ENCODE measurements around the gene PRDM16. TPM values are rescaled to one million over a fixed set of nuclear protein-coding genes. Genes with fewer than 3 reads are reported as not detected.

PRDM16 gene
- polyA plus RNA-seq, 1 of the 3 experiments (the other 2 are of a cell fraction) = not detected

- ChIA-PET POLR2A (no interaction called here), CTCF (no interaction called here)
- Histone ChIP-seq H3K27me3 (ENCODE audit: insufficient read depth) (no peaks in the 10 kb centered on the region), H4K20me1 (ENCODE audit: insufficient read depth) (no peaks in the 10 kb centered on the region), H3K9me3 (no peaks in the 10 kb centered on the region), H2AFZ (ENCODE audit: low read depth) (no peak overlapping the region), H3K36me3 (replicated peaks in 1 of 2; ENCODE audit: control insufficient read depth in 1 of 2, insufficient read depth in 2 of 2, low read length in 1 of 2) (no peaks in the 10 kb centered on the region), H3K4me1 (ENCODE audit: control insufficient read depth in 1 of 2, insufficient read depth in 2 of 2, low read depth in 1 of 2, low read length in 1 of 2) (no peaks in the 10 kb centered on the region), H3K79me2 (ENCODE audit: insufficient read depth) (no peaks in the 10 kb centered on the region), H3K4me3 (ENCODE audit: low read depth in 2 of 2, low read length in 1 of 2) (no peak overlapping the region), H3F3A (replicated peaks; ENCODE audit: insufficient read depth) (no peaks in the 10 kb centered on the region), H3K9me2 (no peaks in the 10 kb centered on the region), H3K9ac (no peak overlapping the region), H3K27ac (ENCODE audit: low read depth in 2 of 2, low read length in 1 of 2) (no peak overlapping the region), H3K4me2 (no peak overlapping the region)
- no peak for TF ChIP-seq RCOR1 (IDR thresholded peaks at IDR 0.05; ENCODE audit: low read length)
- TF ChIP-seq PBX3 (IDR thresholded peaks at IDR 0.05) = no peak
- TF ChIP-seq FOSL2 (IDR thresholded peaks at IDR 0.05; ENCODE audit: borderline replicate concordance, low read depth) = no peak
- no peak for TF ChIP-seq NRF1 (IDR thresholded peaks at IDR 0.05; ENCODE audit: low read depth, low read length)
- TF ChIP-seq POLR2AphosphoS5 (IDR thresholded peaks at IDR 0.05; ENCODE audit: low read depth, low read length) = no peak
- no peak for TF ChIP-seq MXI1 (IDR thresholded peaks at IDR 0.05; ENCODE audit: low read depth, low read length)
- no peak for TF ChIP-seq GATA2 (CRISPR knock-in tag; IDR thresholded peaks at IDR 0.05)
- no peak for TF ChIP-seq TCF12 (IDR thresholded peaks at IDR 0.05)
- TF ChIP-seq SIN3A (IDR thresholded peaks at IDR 0.05; ENCODE audit: borderline replicate concordance, low read depth, low read length) = no peak
- TF ChIP-seq ELF1 (IDR thresholded peaks at IDR 0.05) = no peak
- no peak for TF ChIP-seq GABPA (IDR thresholded peaks at IDR 0.05; ENCODE audit: low read depth)
- TF ChIP-seq JUND (IDR thresholded peaks at IDR 0.05) = no peak
- TF ChIP-seq CHD2 (IDR thresholded peaks at IDR 0.05; ENCODE audit: low read length, partially characterized antibody) = no peak
- TF ChIP-seq ZBTB33 (IDR thresholded peaks at IDR 0.05; ENCODE audit: borderline replicate concordance, low read depth) = no peak
- DNase-seq = no peak
- WGBS (ENCODE audit: low lambda C conversion rate) = 63% methylated on average over 24 of the region's 26 CpGs
These were observed 272.4 kb downstream of the PRDM16 start for GRCh38 chr1:3341236-3341994.

GRCh38 chr1:3342960-3343359 lies 274.0 kb downstream of the PRDM16 start:
- Histone ChIP-seq H3K36me3 (replicated peaks in 1 of 2; ENCODE audit: control insufficient read depth in 1 of 2, insufficient read depth in 2 of 2, low read length in 1 of 2) (no peaks in the 10 kb centered on the region), H4K20me1 (ENCODE audit: insufficient read depth) (no peaks in the 10 kb centered on the region), H3K27ac (ENCODE audit: low read depth in 2 of 2, low read length in 1 of 2) (no peak overlapping the region), H2AFZ (ENCODE audit: low read depth) (no peak overlapping the region), H3K9me2 (no peaks in the 10 kb centered on the region), H3K9ac (no peak overlapping the region), H3K79me2 (ENCODE audit: insufficient read depth) (no peaks in the 10 kb centered on the region), H3F3A (replicated peaks; ENCODE audit: insufficient read depth) (no peaks in the 10 kb centered on the region), H3K4me3 (ENCODE audit: low read depth in 2 of 2, low read length in 1 of 2) (no peak overlapping the region), H3K27me3 (ENCODE audit: insufficient read depth) (no peaks in the 10 kb centered on the region), H3K4me1 (ENCODE audit: control insufficient read depth in 1 of 2, insufficient read depth in 2 of 2, low read depth in 1 of 2, low read length in 1 of 2) (no peaks in the 10 kb centered on the region), H3K9me3 (no peaks in the 10 kb centered on the region), H3K4me2 (no peak overlapping the region)
- DNase-seq = no peak
- WGBS (ENCODE audit: low lambda C conversion rate) = 43% methylated on average over 5 of the region's 5 CpGs
- ChIA-PET POLR2A (no interaction called here), CTCF (no interaction called here)
- no peak for TF ChIP-seq RFX5 (IDR thresholded peaks at IDR 0.05; ENCODE audit: low read length)
- no peak for TF ChIP-seq EP300 (IDR thresholded peaks at IDR 0.05; ENCODE audit: borderline replicate concordance in 1 of 2, low read depth in 1 of 2, low read length in 1 of 2)
- TF ChIP-seq TCF12 (IDR thresholded peaks at IDR 0.05) = no peak
- TF ChIP-seq TAF1 (IDR thresholded peaks at IDR 0.05; ENCODE audit: borderline replicate concordance, low read depth, low read length) = no peak
- TF ChIP-seq ZBTB33 (IDR thresholded peaks at IDR 0.05; ENCODE audit: borderline replicate concordance, low read depth) = no peak
- TF ChIP-seq FOSL2 (IDR thresholded peaks at IDR 0.05; ENCODE audit: borderline replicate concordance, low read depth) = no peak
- TF ChIP-seq GATA2 (CRISPR knock-in tag; IDR thresholded peaks at IDR 0.05) = no peak
- no peak for TF ChIP-seq NFIC (IDR thresholded peaks at IDR 0.05; ENCODE audit: borderline replicate concordance)
- no peak for TF ChIP-seq CHD2 (IDR thresholded peaks at IDR 0.05; ENCODE audit: low read length, partially characterized antibody)
- TF ChIP-seq RCOR1 (IDR thresholded peaks at IDR 0.05; ENCODE audit: low read length) = no peak
- TF ChIP-seq TEAD4 (IDR thresholded peaks at IDR 0.05; ENCODE audit: borderline replicate concordance, insufficient read depth) = no peak
- no peak for TF ChIP-seq YY1 (IDR thresholded peaks at IDR 0.05; ENCODE audit: low read depth)
- TF ChIP-seq IRF3 (IDR thresholded peaks at IDR 0.05; ENCODE audit: low read depth, low read length) = no peak

Measured in SK-N-SH (cell line).